ENCODE data around the gene KRT15. TPM values are rescaled to one million over a fixed set of nuclear protein-coding genes. Genes with fewer than 3 reads are reported as not detected.

KRT15 gene
- total RNA-seq, 4 donors from 2014 or later = 802 to 1,380 (median 1,140) TPM

- intact Hi-C loops (cut with DNase I; ENCODE audit: low total_unique reads) = loop anchor here (10.0 kb wide), 1 partner anchor 85 kb away; no protein-coding TSS in a partner anchor
- TF ChIP-seq POLR2A (IDR thresholded peaks at IDR 0.05) = no peak
- no peak for TF ChIP-seq CTCF (IDR thresholded peaks at IDR 0.05)
- no peak overlapping the region for H3K4me3 ChIP-seq (ENCODE audit: low read depth, poor library complexity, severe bottlenecking)
- DNase-seq (ENCODE audit: low spot score in 2 of 2) = no peak
- 88 to 91% methylated on average over 2 of the region's 2 CpGs for WGBS, 2 donors
These were observed 40.9 kb upstream of the KRT15 start for GRCh38 chr17:41559548-41559947.

- intact Hi-C loops (cut with DNase I; ENCODE audit: low total_unique reads) = loop anchor here (10.0 kb wide), 1 partner anchor 88 kb away; no protein-coding TSS in a partner anchor
- TF ChIP-seq CTCF (IDR thresholded peaks at IDR 0.05) = no peak
- TF ChIP-seq POLR2A (IDR thresholded peaks at IDR 0.05) = no peak
- WGBS, 2 donors = 63 to 78% methylated on average over 9 of the region's 9 CpGs
- no peak overlapping the region for H3K4me3 ChIP-seq (ENCODE audit: low read depth, poor library complexity, severe bottlenecking)
- no peak for DNase-seq (ENCODE audit: low spot score in 2 of 2)
These were observed 38.2 kb upstream of the KRT15 start for GRCh38 chr17:41556931-41557330.

GRCh38 chr17:41556306-41556705 is 37.6 kb upstream of the KRT15 start:
- intact Hi-C loops (cut with DNase I; ENCODE audit: low total_unique reads) = loop anchor here (10.0 kb wide), 1 partner anchor 88 kb away; no protein-coding TSS in a partner anchor
- DNase-seq (ENCODE audit: low spot score in 2 of 2) = no peak
- TF ChIP-seq CTCF (IDR thresholded peaks at IDR 0.05) (no peak), POLR2A (IDR thresholded peaks at IDR 0.05) (no peak)
- no peak overlapping the region for H3K4me3 ChIP-seq (ENCODE audit: low read depth, poor library complexity, severe bottlenecking)
- WGBS, 2 donors = 67 to 75% methylated on average over 5 of the region's 5 CpGs

- no peak overlapping the region for H3K4me3 ChIP-seq (ENCODE audit: low read depth, poor library complexity, severe bottlenecking)
- TF ChIP-seq CTCF (IDR thresholded peaks at IDR 0.05) (no peak), POLR2A (IDR thresholded peaks at IDR 0.05) (no peak)
- intact Hi-C loops (cut with DNase I; ENCODE audit: low total_unique reads) = loop anchor here (10.0 kb wide), 1 partner anchor 90 kb away; no protein-coding TSS in a partner anchor
- no peak for DNase-seq (ENCODE audit: low spot score in 2 of 2)
- 74 to 76% methylated on average over 5 of the region's 5 CpGs for WGBS, 2 donors
These were observed 36.6 kb upstream of the KRT15 start for GRCh38 chr17:41555105-41555887.

GRCh38 chr17:41553987-41554680 is 35.4 kb upstream of the KRT15 start:
- no peak for DNase-seq (ENCODE audit: low spot score in 2 of 2)
- no peak overlapping the region for H3K4me3 ChIP-seq (ENCODE audit: low read depth, poor library complexity, severe bottlenecking)
- intact Hi-C loops (cut with DNase I; ENCODE audit: low total_unique reads) = loop anchor here (10.0 kb wide), 1 partner anchor 91 kb away; no protein-coding TSS in a partner anchor
- WGBS, 2 donors = 75 to 77% methylated on average over 8 of the region's 8 CpGs
- TF ChIP-seq POLR2A (IDR thresholded peaks at IDR 0.05) = no peak
- no peak for TF ChIP-seq CTCF (IDR thresholded peaks at IDR 0.05)

All from lower leg skin (tissue), 4 donors.